ENCODE results near the gene SAP25.
A peak's percentile ranks its signal among the peaks of the same experiment; 100 is the strongest.
"Not testable (repeated sequence)": the region's sequence is repeated elsewhere in the genome, so short reads cannot be mapped to it uniquely, and the experiment has no call there.

Gene SAP25

DNA sequence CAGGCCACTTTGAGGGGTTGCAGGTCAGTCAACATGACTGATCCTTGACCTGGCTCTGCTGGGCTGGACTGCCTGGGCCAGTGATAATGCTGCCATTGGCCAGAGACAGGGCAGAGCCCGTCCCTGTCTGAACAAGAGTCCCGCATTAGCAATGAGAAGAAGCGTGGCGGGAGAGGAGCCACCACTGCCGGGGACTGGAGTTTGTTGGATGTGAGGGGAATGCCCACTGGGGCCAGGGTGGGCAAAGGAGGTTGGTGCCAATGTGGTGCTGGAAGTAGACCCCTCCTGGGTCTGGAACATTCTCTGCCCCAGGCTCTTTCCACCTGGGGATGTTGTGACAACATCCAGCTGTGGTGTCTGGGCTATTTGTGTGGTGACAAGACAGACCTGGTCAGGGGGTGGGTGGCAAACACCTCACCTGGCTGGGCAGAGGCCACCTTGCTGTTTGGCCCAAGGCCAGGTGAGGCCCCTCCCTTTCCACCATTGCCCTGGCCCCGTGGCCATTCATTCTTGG, 7.6 kb downstream of the SAP25 start:
- no peak overlapping the region for H3K4me3 ChIP-seq (ENCODE audit: low read depth, low read length)
- TF ChIP-seq, protein P1, sequence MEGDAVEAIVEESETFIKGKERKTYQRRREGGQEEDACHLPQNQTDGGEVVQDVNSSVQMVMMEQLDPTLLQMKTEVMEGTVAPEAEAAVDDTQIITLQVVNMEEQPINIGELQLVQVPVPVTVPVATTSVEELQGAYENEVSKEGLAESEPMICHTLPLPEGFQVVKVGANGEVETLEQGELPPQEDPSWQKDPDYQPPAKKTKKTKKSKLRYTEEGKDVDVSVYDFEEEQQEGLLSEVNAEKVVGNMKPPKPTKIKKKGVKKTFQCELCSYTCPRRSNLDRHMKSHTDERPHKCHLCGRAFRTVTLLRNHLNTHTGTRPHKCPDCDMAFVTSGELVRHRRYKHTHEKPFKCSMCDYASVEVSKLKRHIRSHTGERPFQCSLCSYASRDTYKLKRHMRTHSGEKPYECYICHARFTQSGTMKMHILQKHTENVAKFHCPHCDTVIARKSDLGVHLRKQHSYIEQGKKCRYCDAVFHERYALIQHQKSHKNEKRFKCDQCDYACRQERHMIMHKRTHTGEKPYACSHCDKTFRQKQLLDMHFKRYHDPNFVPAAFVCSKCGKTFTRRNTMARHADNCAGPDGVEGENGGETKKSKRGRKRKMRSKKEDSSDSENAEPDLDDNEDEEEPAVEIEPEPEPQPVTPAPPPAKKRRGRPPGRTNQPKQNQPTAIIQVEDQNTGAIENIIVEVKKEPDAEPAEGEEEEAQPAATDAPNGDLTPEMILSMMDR (IDR thresholded peaks at IDR 0.05; ENCODE audit: low read depth, low read length, missing control alignments), result no peak
- in situ Hi-C loops (cut with HindIII; ENCODE audit: low sequenced_read_pairs), result no loop called here
- DNase-seq (ENCODE audit: low read depth), result no peak

DNA sequence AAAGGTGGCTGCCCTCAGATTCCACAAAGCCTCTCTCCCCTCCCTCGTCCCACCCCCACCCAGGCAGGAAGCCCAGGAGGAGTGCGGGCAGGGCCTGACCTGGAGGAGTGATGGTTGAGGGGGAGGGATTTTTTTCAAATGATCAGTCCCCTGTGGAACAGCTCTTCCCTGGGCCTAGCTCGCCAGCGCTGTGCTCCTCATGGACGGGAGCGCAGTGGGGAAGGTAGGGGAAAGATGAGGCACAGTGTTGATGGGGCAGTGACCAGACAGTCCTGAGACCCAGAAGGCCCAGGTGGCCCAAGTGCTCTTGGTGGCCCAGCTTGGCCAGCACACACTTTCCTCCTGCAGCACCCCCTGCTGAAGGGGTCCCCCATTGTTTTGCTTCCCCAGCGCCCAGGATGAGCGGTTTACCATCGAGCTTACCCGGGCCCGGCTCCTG, 8.5 kb downstream of the SAP25 start:
- TF ChIP-seq, protein P1 (IDR thresholded peaks at IDR 0.05; ENCODE audit: low read depth, low read length, missing control alignments), result no peak
- in situ Hi-C loops (cut with HindIII; ENCODE audit: low sequenced_read_pairs), result no loop called here
- H3K4me3 ChIP-seq (ENCODE audit: low read depth, low read length), result no peak overlapping the region
- no peak for DNase-seq (ENCODE audit: low read depth)

DNA sequence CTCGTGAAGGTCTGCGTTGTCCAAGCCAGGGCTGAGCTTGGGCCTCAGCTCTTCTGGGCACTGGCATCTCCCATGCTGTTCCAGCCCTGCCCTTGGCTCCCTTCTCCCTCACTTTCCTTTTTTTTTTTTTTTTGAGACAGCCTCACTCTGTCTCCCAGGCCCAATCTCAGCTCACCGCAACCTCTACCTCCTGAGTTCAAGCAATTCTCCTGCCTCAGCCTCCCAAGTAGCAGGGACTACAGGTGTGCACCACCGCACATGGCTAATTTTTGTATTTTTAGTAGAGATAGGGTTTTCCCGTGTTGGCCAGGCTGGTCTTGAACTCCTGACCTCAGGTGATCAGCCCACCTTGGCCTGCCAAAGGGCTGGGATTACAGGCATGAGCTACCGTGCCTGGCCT, 9.3 kb downstream of the SAP25 start:
- H3K4me3 ChIP-seq (ENCODE audit: low read depth, low read length); DNase-seq (ENCODE audit: low read depth); in situ Hi-C loops (cut with HindIII; ENCODE audit: low sequenced_read_pairs): not testable (repeated sequence)

- in situ Hi-C loops (cut with HindIII; ENCODE audit: low sequenced_read_pairs), result no loop called here
- DNase-seq (ENCODE audit: low read depth), result no peak
- TF ChIP-seq, protein P1 (IDR thresholded peaks at IDR 0.05; ENCODE audit: low read depth, low read length, missing control alignments), result peak; percentile 99
- no peak overlapping the region for H3K4me3 ChIP-seq (ENCODE audit: low read depth, low read length)
Measured at GRCh38 chr7:100563809-100564400, 9.8 kb downstream of the SAP25 start.

GRCh38 chr7:100563100-100563564, 10.6 kb downstream of the SAP25 start:
- no peak for DNase-seq (ENCODE audit: low read depth)
- no peak overlapping the region for H3K4me3 ChIP-seq (ENCODE audit: low read depth, low read length)
- in situ Hi-C loops (cut with HindIII; ENCODE audit: low sequenced_read_pairs), result no loop called here
- TF ChIP-seq, protein P1 (IDR thresholded peaks at IDR 0.05; ENCODE audit: low read depth, low read length, missing control alignments), result no peak

DNA sequence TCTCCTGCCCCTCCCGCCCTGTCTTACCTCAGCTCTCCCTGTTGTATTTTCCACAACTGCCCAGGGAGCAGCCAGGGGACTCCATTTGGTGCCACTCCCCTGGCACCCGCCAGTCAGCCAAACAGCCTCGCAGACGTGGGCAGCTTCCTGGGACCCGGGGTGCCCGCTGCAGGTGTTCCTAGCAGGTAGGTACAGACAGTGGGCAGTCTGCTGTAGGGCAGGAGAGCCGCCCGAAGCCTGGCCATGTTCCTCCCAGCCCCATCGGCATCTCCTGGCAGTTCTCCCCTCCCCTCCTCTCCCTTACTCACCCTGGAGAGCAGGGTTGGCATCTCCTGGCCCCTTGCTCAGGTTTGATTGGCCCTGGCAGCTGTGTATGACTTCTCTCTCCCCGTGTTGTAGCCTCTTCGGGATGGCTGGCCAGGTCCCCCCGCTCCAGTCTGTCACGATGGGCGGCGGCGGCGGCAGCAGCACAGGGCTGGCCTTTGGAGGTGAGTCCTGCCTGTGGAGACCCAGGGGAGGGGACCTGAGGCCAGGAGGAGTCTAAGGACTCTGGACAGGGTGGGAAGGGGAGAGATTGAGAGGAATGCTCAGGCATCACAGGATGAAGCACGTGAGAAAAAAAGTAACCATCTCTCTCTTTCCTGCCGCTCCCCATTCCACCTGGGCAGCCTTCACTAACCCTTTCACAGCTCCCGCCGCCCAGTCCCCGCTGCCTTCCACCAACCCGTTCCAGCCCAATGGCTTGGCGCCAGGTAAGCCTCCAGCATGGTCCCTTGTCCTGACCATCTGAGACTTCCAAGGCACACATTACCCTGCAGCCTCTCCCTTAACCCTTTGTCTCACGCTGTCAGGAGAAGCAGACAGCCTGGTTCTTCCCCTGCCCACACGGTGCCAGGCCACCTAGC, 11.3 kb downstream of the SAP25 start:
- in situ Hi-C loops (cut with HindIII; ENCODE audit: low sequenced_read_pairs), result no loop called here
- TF ChIP-seq, protein P1 (IDR thresholded peaks at IDR 0.05; ENCODE audit: low read depth, low read length, missing control alignments), result no peak
- no peak for DNase-seq (ENCODE audit: low read depth)
- no peak overlapping the region for H3K4me3 ChIP-seq (ENCODE audit: low read depth, low read length)

All from astrocyte of the cerebellum (primary cell).